ENCODE measurements around the gene TRIM14.

TRIM14 gene

GRCh38 chr9:98118640-98119601 lies at the start of gene TRIM14:
TRIM14 (minus strand) TSS chr9:98119222; CDS start chr9:98119188, 34 bp downstream.
- peak in 1 of 2 donors; percentile 36 for DNase-seq (ENCODE audit: low read depth in 2 of 2, low spot score in 1 of 2)

GRCh38 chr9:98168153-98168780 lies 49.2 kb upstream of the TRIM14 start:
- DNase-seq (ENCODE audit: low read depth in 2 of 2, low spot score in 1 of 2): no peak

- DNase-seq (ENCODE audit: low read depth in 2 of 2, low spot score in 1 of 2): no peak
Measured at GRCh38 chr9:98164912-98165311, 45.9 kb upstream of the TRIM14 start.

GRCh38 chr9:98162613-98163012 lies 43.6 kb upstream of the TRIM14 start:
- DNase-seq (ENCODE audit: low read depth in 2 of 2, low spot score in 1 of 2): no peak

GRCh38 chr9:98161851-98162250 lies 42.8 kb upstream of the TRIM14 start:
- DNase-seq (ENCODE audit: low read depth in 2 of 2, low spot score in 1 of 2): no peak

- no peak for DNase-seq (ENCODE audit: low read depth in 2 of 2, low spot score in 1 of 2)
Measured at GRCh38 chr9:98159790-98160189, 40.8 kb upstream of the TRIM14 start.

- no peak for DNase-seq (ENCODE audit: low read depth in 2 of 2, low spot score in 1 of 2)
Measured at GRCh38 chr9:98159301-98159700, 40.3 kb upstream of the TRIM14 start.

- DNase-seq (ENCODE audit: low read depth in 2 of 2, low spot score in 1 of 2): no peak
Measured at GRCh38 chr9:98158071-98158831, 39.2 kb upstream of the TRIM14 start.

- DNase-seq (ENCODE audit: low read depth in 2 of 2, low spot score in 1 of 2): no peak
Measured at GRCh38 chr9:98157372-98157771, 38.4 kb upstream of the TRIM14 start.

- DNase-seq (ENCODE audit: low read depth in 2 of 2, low spot score in 1 of 2): no peak
Measured at GRCh38 chr9:98154678-98155077, 35.7 kb upstream of the TRIM14 start.

- no peak for DNase-seq (ENCODE audit: low read depth in 2 of 2, low spot score in 1 of 2)
Measured at GRCh38 chr9:98152526-98152925, 33.5 kb upstream of the TRIM14 start.

GRCh38 chr9:98150721-98151120 lies 31.7 kb upstream of the TRIM14 start:
- DNase-seq (ENCODE audit: low read depth in 2 of 2, low spot score in 1 of 2): no peak

- DNase-seq (ENCODE audit: low read depth in 2 of 2, low spot score in 1 of 2): no peak
Measured at GRCh38 chr9:98150164-98150563, 31.1 kb upstream of the TRIM14 start.

- no peak for DNase-seq (ENCODE audit: low read depth in 2 of 2, low spot score in 1 of 2)
Measured at GRCh38 chr9:98149422-98149821, 30.4 kb upstream of the TRIM14 start.

- DNase-seq (ENCODE audit: low read depth in 2 of 2, low spot score in 1 of 2): no peak
Measured at GRCh38 chr9:98148486-98148885, 29.5 kb upstream of the TRIM14 start.

GRCh38 chr9:98147582-98147981 lies 28.6 kb upstream of the TRIM14 start:
- no peak for DNase-seq (ENCODE audit: low read depth in 2 of 2, low spot score in 1 of 2)

- no peak for DNase-seq (ENCODE audit: low read depth in 2 of 2, low spot score in 1 of 2)
Measured at GRCh38 chr9:98146101-98146991, 27.3 kb upstream of the TRIM14 start.

GRCh38 chr9:98144631-98145030 lies 25.6 kb upstream of the TRIM14 start:
- no peak for DNase-seq (ENCODE audit: low read depth in 2 of 2, low spot score in 1 of 2)

- no peak for DNase-seq (ENCODE audit: low read depth in 2 of 2, low spot score in 1 of 2)
Measured at GRCh38 chr9:98144076-98144475, 25.1 kb upstream of the TRIM14 start.

- DNase-seq (ENCODE audit: low read depth in 2 of 2, low spot score in 1 of 2): no peak
Measured at GRCh38 chr9:98142925-98143481, 24.0 kb upstream of the TRIM14 start.

Data from stimulated activated CD8-positive, alpha-beta memory T cell treated with anti-CD3 and anti-CD28 coated beads, Interleukin-4, amount 100 ng/mL, for 4 hours (primary cell).